Activated naive CD4-positive, alpha-beta T cell treated with anti-CD3 and anti-CD28 coated beads, Interleukin-2, amount 10 ng/mL, durations not matched to agents 7 days and 5 days (primary cell): Measurements from ENCODE around the gene CHRNA4.

Experiments used
- CTCF ChIA-PET: fragments of 350-600 bp; sonication (Branson Sonifier 250); formaldehyde crosslinking; loops from one replicate; lab custom pipeline; 2021; ENCODE audit warnings: antibody characterized with exemption; lab: Charles Lee
- DNase-seq: peaks from one replicate; pipeline ENCODE4 v3.0.0-alpha.2; 2020
- H3K27ac Mint-ChIP-seq: one replicate; pipeline ENCODE4 v1.8.0; 2021; ENCODE audit warnings: mild to moderate bottlenecking, moderate library complexity, mixed read lengths
- H3K27me3 Mint-ChIP-seq: one replicate; pipeline ENCODE4 v1.8.0; 2021; ENCODE audit warnings: mild to moderate bottlenecking, mixed read lengths
- H3K36me3 Mint-ChIP-seq: one replicate; pipeline ENCODE4 v1.8.0; 2021; ENCODE audit warnings: mixed read lengths
- H3K4me1 Mint-ChIP-seq: one replicate; pipeline ENCODE4 v1.8.0; 2021; ENCODE audit warnings: mixed read lengths
- H3K4me3 Mint-ChIP-seq: one replicate; pipeline ENCODE4 v1.8.0; 2021; ENCODE audit warnings: mild to moderate bottlenecking, moderate library complexity, mixed read lengths
- H3K9me3 Mint-ChIP-seq: one replicate; pipeline ENCODE4 v1.8.0; 2021; ENCODE audit warnings: mixed read lengths

Gene CHRNA4

GRCh38 chr20:63360850-63361518 lies at the start of gene CHRNA4:
CHRNA4 (minus strand) TSS chr20:63361349; CDS start chr20:63361165, 184 bp downstream.
- H3K4me1 Mint-ChIP-seq = no peaks in the 10 kb centered on the region
- H3K27ac Mint-ChIP-seq = no peak within 1 kb of the TSS
- H3K36me3 Mint-ChIP-seq = peaks cover 2% of the 10 kb centered on the region
- peaks cover 56% of the 10 kb centered on the region for H3K27me3 Mint-ChIP-seq
- CTCF ChIA-PET = no interaction called here
- no peak for DNase-seq
- H3K4me3 Mint-ChIP-seq = no peak within 1 kb of the TSS
- no peaks in the 10 kb centered on the region for H3K9me3 Mint-ChIP-seq

DNA sequence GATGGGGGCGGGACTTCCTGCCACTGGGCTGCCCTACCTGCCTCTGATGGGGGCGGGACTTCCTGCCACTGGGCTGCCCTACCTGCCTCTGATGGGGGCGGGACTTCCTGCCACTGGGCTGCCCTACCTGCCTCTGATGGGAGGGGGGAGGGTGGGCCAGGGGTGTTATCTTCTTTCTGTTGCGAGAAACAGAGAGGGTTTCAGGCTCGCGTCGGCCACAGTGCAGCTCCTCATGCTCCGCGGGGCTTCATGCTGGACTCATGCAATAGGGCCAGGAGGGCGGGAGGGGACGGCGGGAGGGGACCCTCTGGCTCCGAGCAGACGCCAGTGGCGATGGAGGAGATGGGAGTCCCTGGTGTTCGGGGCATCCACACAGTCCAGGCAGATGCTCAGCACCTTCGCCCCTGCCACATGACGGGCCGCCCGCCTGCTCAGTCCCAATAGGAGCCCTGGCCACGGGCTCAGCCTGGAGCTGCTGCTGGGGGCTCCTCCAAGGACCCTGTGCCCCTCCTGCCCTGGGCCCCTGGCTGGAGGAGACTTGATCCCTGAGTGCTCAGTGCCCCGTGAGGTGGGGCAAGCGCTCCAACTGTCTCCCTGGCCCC lies 48.8 kb upstream of the CHRNA4 start:
- no peak overlapping the region for H3K4me3 Mint-ChIP-seq
- no peak overlapping the region for H3K27ac Mint-ChIP-seq
- H3K36me3 Mint-ChIP-seq = no peaks in the 10 kb centered on the region
- CTCF ChIA-PET = no interaction called here
- H3K4me1 Mint-ChIP-seq = peaks cover 22% of the 10 kb centered on the region
- H3K27me3 Mint-ChIP-seq = no peaks in the 10 kb centered on the region
- peaks cover 4% of the 10 kb centered on the region for H3K9me3 Mint-ChIP-seq
- DNase-seq = no peak

DNA sequence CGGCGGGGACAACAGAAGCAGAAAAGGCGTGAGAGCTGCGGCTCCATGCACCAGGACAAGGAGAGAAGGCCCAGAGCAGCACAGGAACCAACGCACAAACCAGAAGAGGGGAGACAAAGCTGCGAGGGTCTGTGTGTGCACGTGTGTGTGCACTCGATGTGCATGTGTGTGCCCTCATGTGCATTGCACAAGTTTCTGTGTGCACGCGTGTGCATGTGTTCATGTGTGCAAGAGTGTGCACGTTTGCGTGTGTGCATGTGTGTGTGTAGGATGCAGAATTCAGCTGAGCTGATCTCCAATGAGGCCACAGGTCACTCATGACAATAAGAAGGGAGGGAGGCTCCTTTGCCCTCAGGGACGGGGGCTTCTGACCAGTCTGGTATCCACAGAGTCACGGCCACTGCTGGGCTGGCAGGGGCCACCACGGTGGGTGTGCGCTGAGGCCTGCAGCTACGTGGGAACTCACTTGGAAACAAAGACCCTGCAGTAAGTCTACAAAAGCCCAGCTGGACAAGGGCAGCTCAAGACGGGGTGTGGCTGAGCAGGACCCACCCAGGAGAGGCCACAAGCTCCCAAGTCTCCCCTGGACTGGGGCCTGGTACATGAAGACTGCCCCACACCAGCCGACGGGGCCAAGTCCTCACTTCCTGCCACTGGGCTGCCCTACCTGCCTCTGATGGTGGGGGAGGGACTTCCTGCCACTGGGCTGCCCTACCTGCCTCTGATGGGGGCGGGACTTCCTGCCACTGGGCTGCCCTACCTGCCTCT lies 48.1 kb upstream of the CHRNA4 start:
- Mint-ChIP-seq H3K9me3 (peaks cover 4% of the 10 kb centered on the region), H3K27ac (no peak overlapping the region), H3K27me3 (no peaks in the 10 kb centered on the region), H3K4me3 (no peak overlapping the region), H3K4me1 (peaks cover 20% of the 10 kb centered on the region), H3K36me3 (no peaks in the 10 kb centered on the region)
- DNase-seq = no peak
- CTCF ChIA-PET = no interaction called here

DNA sequence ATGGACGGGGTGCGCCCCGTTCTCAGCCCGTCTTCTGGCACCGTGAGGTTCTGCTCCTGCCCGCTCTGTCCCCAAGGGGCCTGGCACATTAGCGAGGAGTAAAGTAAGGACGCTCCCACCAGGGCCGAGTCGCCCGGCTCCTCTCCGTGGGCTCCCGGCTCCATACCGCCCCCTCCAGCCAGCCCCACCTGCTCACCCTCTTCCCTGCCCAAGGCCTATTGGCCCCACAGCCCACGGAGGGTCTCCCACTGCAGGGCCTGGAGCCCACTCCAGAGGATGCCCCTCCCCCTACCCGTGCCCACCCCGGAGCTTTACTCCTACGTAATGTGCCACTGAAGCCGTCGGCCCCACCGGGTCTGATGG lies 47.5 kb upstream of the CHRNA4 start:
- Mint-ChIP-seq H3K4me1 (peaks cover 20% of the 10 kb centered on the region), H3K9me3 (peaks cover 4% of the 10 kb centered on the region), H3K27ac (no peak overlapping the region), H3K36me3 (no peaks in the 10 kb centered on the region), H3K27me3 (no peaks in the 10 kb centered on the region), H3K4me3 (no peak overlapping the region)
- CTCF ChIA-PET = no interaction called here
- DNase-seq = no peak

GRCh38 chr20:63407928-63408683 lies 47.0 kb upstream of the CHRNA4 start:
- Mint-ChIP-seq H3K4me3 (no peak overlapping the region), H3K27me3 (no peaks in the 10 kb centered on the region), H3K27ac (no peak overlapping the region), H3K4me1 (peaks cover 20% of the 10 kb centered on the region), H3K36me3 (no peaks in the 10 kb centered on the region), H3K9me3 (peaks cover 6% of the 10 kb centered on the region)
- CTCF ChIA-PET = no interaction called here
- DNase-seq = no peak

- CTCF ChIA-PET = no interaction called here
- Mint-ChIP-seq H3K4me3 (no peak overlapping the region), H3K27me3 (peaks cover 5% of the 10 kb centered on the region), H3K9me3 (peaks cover 6% of the 10 kb centered on the region), H3K4me1 (peaks cover 13% of the 10 kb centered on the region), H3K36me3 (no peaks in the 10 kb centered on the region), H3K27ac (no peak overlapping the region)
- DNase-seq = no peak
Observed at GRCh38 chr20:63406617-63407245, 45.6 kb upstream of the CHRNA4 start.

DNA sequence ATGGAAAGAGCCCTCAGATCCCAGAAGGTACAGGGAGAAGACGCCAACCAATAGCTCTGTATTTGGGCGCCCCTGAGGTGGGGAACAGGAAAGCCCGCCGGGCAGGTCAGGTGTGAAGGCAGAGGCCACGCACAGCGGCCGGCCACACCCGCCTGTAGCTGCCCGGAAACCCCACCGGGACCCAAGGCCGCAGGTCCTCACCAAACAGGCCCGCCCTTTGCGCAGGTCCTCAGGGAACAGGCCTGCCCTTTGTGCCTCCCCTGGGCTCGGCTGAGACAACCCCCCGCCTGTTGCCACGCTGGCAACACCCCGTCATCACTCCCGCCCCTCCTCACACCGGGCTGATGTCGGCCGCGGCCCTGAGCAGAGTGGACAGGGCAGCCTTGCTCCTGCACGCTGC lies 44.9 kb upstream of the CHRNA4 start:
- Mint-ChIP-seq H3K27me3 (peaks cover 6% of the 10 kb centered on the region), H3K4me3 (no peak overlapping the region), H3K27ac (no peak overlapping the region), H3K4me1 (peaks cover 7% of the 10 kb centered on the region), H3K36me3 (no peaks in the 10 kb centered on the region), H3K9me3 (peaks cover 6% of the 10 kb centered on the region)
- CTCF ChIA-PET = no interaction called here
- no peak for DNase-seq

DNA sequence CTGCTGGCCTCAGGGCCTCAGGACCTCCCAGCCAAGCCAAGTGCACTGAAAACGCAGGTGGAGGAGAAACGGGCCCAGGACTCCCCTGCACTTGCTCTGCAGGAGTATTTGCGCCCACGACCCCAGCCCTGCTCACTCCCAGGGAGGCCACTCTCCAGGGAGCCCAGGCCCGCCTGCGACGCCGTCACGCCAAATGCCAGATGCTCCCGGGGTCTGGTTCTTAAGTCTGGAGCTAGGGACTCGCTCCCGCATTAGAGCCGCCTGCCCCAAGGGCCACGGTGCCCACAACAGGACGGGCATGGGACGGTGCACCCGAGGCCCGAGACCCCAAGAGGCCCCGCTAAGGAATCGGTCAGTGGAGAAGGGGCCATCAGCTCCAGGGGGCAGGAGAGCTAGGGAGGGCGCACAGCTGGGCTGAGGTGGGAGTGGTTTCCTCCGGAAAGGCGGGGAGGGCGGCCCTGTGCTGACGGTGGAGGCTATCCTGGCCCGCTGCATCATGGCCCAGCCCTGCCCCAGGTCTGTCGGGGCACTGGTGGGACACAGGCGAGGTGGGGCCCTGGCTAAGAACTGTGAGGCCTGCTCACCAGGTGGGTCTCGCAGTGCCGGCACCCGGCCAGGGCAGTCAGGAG lies 44.1 kb upstream of the CHRNA4 start:
- DNase-seq = no peak
- H3K9me3 Mint-ChIP-seq = peaks cover 6% of the 10 kb centered on the region
- no peaks in the 10 kb centered on the region for H3K36me3 Mint-ChIP-seq
- H3K4me1 Mint-ChIP-seq = peaks cover 5% of the 10 kb centered on the region
- CTCF ChIA-PET = no interaction called here
- no peak overlapping the region for H3K27ac Mint-ChIP-seq
- H3K27me3 Mint-ChIP-seq = peaks cover 6% of the 10 kb centered on the region
- H3K4me3 Mint-ChIP-seq = no peak overlapping the region

GRCh38 chr20:63404129-63405085 lies 43.3 kb upstream of the CHRNA4 start:
- H3K9me3 Mint-ChIP-seq = peaks cover 6% of the 10 kb centered on the region
- H3K4me1 Mint-ChIP-seq = peaks cover 5% of the 10 kb centered on the region
- peaks cover 6% of the 10 kb centered on the region for H3K27me3 Mint-ChIP-seq
- H3K36me3 Mint-ChIP-seq = no peaks in the 10 kb centered on the region
- H3K4me3 Mint-ChIP-seq = no peak overlapping the region
- no peak for DNase-seq
- CTCF ChIA-PET = no interaction called here
- H3K27ac Mint-ChIP-seq = no peak overlapping the region

GRCh38 chr20:63403403-63404105 lies 42.4 kb upstream of the CHRNA4 start:
- H3K27me3 Mint-ChIP-seq = peaks cover 6% of the 10 kb centered on the region
- H3K4me1 Mint-ChIP-seq = no peaks in the 10 kb centered on the region
- CTCF ChIA-PET = no interaction called here
- H3K36me3 Mint-ChIP-seq = no peaks in the 10 kb centered on the region
- H3K9me3 Mint-ChIP-seq = peaks cover 2% of the 10 kb centered on the region
- H3K4me3 Mint-ChIP-seq = no peak overlapping the region
- DNase-seq = no peak
- H3K27ac Mint-ChIP-seq = no peak overlapping the region

DNA sequence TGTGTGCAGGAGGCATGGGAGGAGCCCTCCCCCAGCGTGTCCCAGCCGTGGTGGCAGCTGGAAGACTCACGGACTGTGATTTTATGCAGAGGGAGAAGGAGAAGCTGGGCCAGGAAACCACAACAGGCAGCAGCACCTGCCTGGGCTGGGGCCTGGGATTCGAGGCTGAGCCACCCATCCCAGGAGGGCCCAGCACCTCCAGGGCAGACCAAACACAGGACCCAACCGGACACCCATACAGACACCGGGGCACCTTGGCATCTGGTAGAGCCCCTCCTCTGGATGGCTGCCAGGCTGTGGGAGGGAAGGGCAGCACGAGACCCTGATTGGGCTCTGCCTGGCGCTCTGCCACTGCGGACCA lies 41.7 kb upstream of the CHRNA4 start:
- peaks cover 2% of the 10 kb centered on the region for H3K9me3 Mint-ChIP-seq
- CTCF ChIA-PET = no interaction called here
- H3K36me3 Mint-ChIP-seq = no peaks in the 10 kb centered on the region
- H3K27me3 Mint-ChIP-seq = peaks cover 6% of the 10 kb centered on the region
- no peak for DNase-seq
- no peak overlapping the region for H3K27ac Mint-ChIP-seq
- H3K4me3 Mint-ChIP-seq = no peak overlapping the region
- no peaks in the 10 kb centered on the region for H3K4me1 Mint-ChIP-seq

GRCh38 chr20:63402181-63402859 lies 41.2 kb upstream of the CHRNA4 start:
- H3K4me1 Mint-ChIP-seq = no peaks in the 10 kb centered on the region
- H3K36me3 Mint-ChIP-seq = no peaks in the 10 kb centered on the region
- H3K4me3 Mint-ChIP-seq = no peak overlapping the region
- H3K27me3 Mint-ChIP-seq = peaks cover 6% of the 10 kb centered on the region
- peaks cover 2% of the 10 kb centered on the region for H3K9me3 Mint-ChIP-seq
- DNase-seq = no peak
- CTCF ChIA-PET = no interaction called here
- H3K27ac Mint-ChIP-seq = no peak overlapping the region
